Mesendoderm (in vitro differentiated cells): Measurements from ENCODE around the gene WDR47.

ENCODE experiments used
- DNase-seq: peaks from one replicate; pipeline ENCODE4 v3.0.0; 2013
- H2AK5ac ChIP-seq: 2 replicates; pipeline ENCODE4 v1.6.1; 2013; ENCODE audit warnings: low read length, inconsistent platforms
- H2BK120ac ChIP-seq: 2 replicates; pipeline ENCODE4 v1.6.1; 2013; ENCODE audit warnings: low read depth, mild to moderate bottlenecking, low read length, moderate library complexity, mixed read lengths
- H2BK15ac ChIP-seq: replicated peaks from 2 replicates; pipeline ENCODE4 v1.6.1; 2013; ENCODE audit warnings: low read depth, mild to moderate bottlenecking, moderate library complexity
- H2BK5ac ChIP-seq: 2 replicates; pipeline ENCODE4 v1.6.1; 2013; ENCODE audit warnings: low read length, inconsistent platforms
- H3K18ac ChIP-seq: 2 replicates; pipeline ENCODE4 v1.6.1; 2013; ENCODE audit warnings: mild to moderate bottlenecking, low read length, mixed read lengths
- H3K23ac ChIP-seq: one replicate; pipeline ENCODE4 v1.6.1; 2013; ENCODE audit warnings: low read length
- H3K27ac ChIP-seq: 2 replicates; pipeline ENCODE4 v1.5.1; 2013; ENCODE audit warnings: low read depth, mild to moderate bottlenecking, inconsistent platforms, low read length, moderate library complexity
- H3K27me3 ChIP-seq: 2 replicates; pipeline ENCODE4 v1.6.1; 2013; ENCODE audit warnings: low read length, control low read depth, mild to moderate bottlenecking, inconsistent platforms; ENCODE audit not compliant: insufficient read depth, poor library complexity
- H3K36me3 ChIP-seq: 2 replicates; pipeline ENCODE4 v1.6.1; 2013; ENCODE audit warnings: low read length, inconsistent platforms; ENCODE audit not compliant: control insufficient read depth, insufficient read depth
- H3K4ac ChIP-seq: one replicate; pipeline ENCODE4 v1.6.1; 2013; ENCODE audit warnings: low read depth, mild to moderate bottlenecking, low read length, moderate library complexity
- H3K4me1 ChIP-seq: 2 replicates; pipeline ENCODE4 v1.6.1; 2013; ENCODE audit warnings: low read depth, low read length, inconsistent platforms; ENCODE audit not compliant: control insufficient read depth
- H3K4me2 ChIP-seq: 2 replicates; pipeline ENCODE4 v1.6.1; 2013; ENCODE audit warnings: low read length
- H3K4me3 ChIP-seq: 2 replicates; pipeline ENCODE4 v1.5.1; 2013; ENCODE audit warnings: mild to moderate bottlenecking, low read length
- H3K56ac ChIP-seq: one replicate; pipeline ENCODE4 v1.6.1; 2013; ENCODE audit warnings: low read length
- H3K79me1 ChIP-seq: 2 replicates; pipeline ENCODE4 v1.6.1; 2013; ENCODE audit warnings: low read length, inconsistent platforms
- H3K79me2 ChIP-seq: 2 replicates; pipeline ENCODE4 v1.6.1; 2013; ENCODE audit warnings: mild to moderate bottlenecking, low read length; ENCODE audit not compliant: control insufficient read depth, insufficient read depth
- H3K9ac ChIP-seq: 2 replicates; pipeline ENCODE4 v1.6.1; 2013; ENCODE audit warnings: low read length, inconsistent platforms
- H4K5ac ChIP-seq: one replicate; pipeline ENCODE4 v1.6.1; 2013; ENCODE audit warnings: low read length
- H4K8ac ChIP-seq: one replicate; pipeline ENCODE4 v1.6.1; 2013; ENCODE audit warnings: low read depth, mild to moderate bottlenecking, control low read depth, low read length, moderate library complexity
- WGBS: extraction: QIAGEN DNeasy Blood & Tissue Kit; methylation state at CpG from one replicate; pipeline ENCODE4 v1.1.7; 2013; ENCODE audit warnings: low lambda C conversion rate, missing lambda C conversion rate; ENCODE audit not compliant: insufficient coverage; ENCODE audit errors: extremely low coverage; 5-methylcytosine and 5-hydroxymethylcytosine counted together

The WDR47 gene

GRCh38 chr1:108972951-108973350, 69.0 kb downstream of the WDR47 start:
- Histone ChIP-seq H3K23ac (no peak overlapping the region), H3K4me3 (no peak overlapping the region), H3K18ac (no peak overlapping the region), H2BK120ac (no peak overlapping the region), H3K4me2 (no peak overlapping the region), H3K9ac (no peak overlapping the region), H2BK5ac (no peak overlapping the region), H3K27ac (no peak overlapping the region), H4K5ac (no peak overlapping the region), H3K79me1 (no peaks in the 10 kb centered on the region), H3K79me2 (no peaks in the 10 kb centered on the region), H3K4me1 (no peaks in the 10 kb centered on the region), H4K8ac (no peak overlapping the region), H3K56ac (no peak overlapping the region), H2BK15ac (no peak overlapping the region), H3K4ac (no peak overlapping the region), H2AK5ac (no peak overlapping the region), H3K36me3 (no peaks in the 10 kb centered on the region), H3K27me3 (no peaks in the 10 kb centered on the region)
- WGBS: no CpG with 5 or more reads among the region's 1 CpG
- no peak for DNase-seq

- no peaks in the 10 kb centered on the region for H3K79me2 ChIP-seq
- no peaks in the 10 kb centered on the region for H3K27me3 ChIP-seq
- no peak for DNase-seq
- H3K36me3 ChIP-seq: no peaks in the 10 kb centered on the region
- no peak overlapping the region for H4K8ac ChIP-seq
- H2BK120ac ChIP-seq: no peak overlapping the region
- no peak overlapping the region for H2AK5ac ChIP-seq
- H2BK5ac ChIP-seq: no peak overlapping the region
- H4K5ac ChIP-seq: no peak overlapping the region
- H3K27ac ChIP-seq: no peak overlapping the region
- no peaks in the 10 kb centered on the region for H3K79me1 ChIP-seq
- H3K4me3 ChIP-seq: no peak overlapping the region
- no peak overlapping the region for H3K23ac ChIP-seq
- no peak overlapping the region for H3K4me2 ChIP-seq
- no peaks in the 10 kb centered on the region for H3K4me1 ChIP-seq
- H3K18ac ChIP-seq: no peak overlapping the region
- H3K56ac ChIP-seq: no peak overlapping the region
- no peak overlapping the region for H3K4ac ChIP-seq
- no peak overlapping the region for H3K9ac ChIP-seq
- H2BK15ac ChIP-seq: no peak overlapping the region
Measured at GRCh38 chr1:108969346-108969745, 72.6 kb downstream of the WDR47 start.

- Histone ChIP-seq H2AK5ac (no peak within 1 kb of the TSS), H3K23ac (peak within 1 kb of the TSS; percentile 48), H3K27me3 (no peaks in the 10 kb centered on the region), H3K4me3 (peak within 1 kb of the TSS; percentile 86), H3K18ac (no peak within 1 kb of the TSS), H3K9ac (peak within 1 kb of the TSS; percentile 92), H3K4me1 (peaks cover 4% of the 10 kb centered on the region), H3K56ac (peak within 1 kb of the TSS; percentile 95), H3K27ac (peak within 1 kb of the TSS; percentile 23), H3K79me1 (peaks cover 2% of the 10 kb centered on the region), H3K4ac (peak within 1 kb of the TSS; percentile 75), H4K5ac (no peak within 1 kb of the TSS), H3K36me3 (no peaks in the 10 kb centered on the region), H2BK5ac (no peak within 1 kb of the TSS), H2BK15ac (no peak within 1 kb of the TSS), H3K79me2 (no peaks in the 10 kb centered on the region), H2BK120ac (no peak within 1 kb of the TSS), H4K8ac (no peak within 1 kb of the TSS), H3K4me2 (peak within 1 kb of the TSS; percentile 66)
- no CpG with 5 or more reads among the region's 72 CpGs for WGBS
- peak; percentile 94 for DNase-seq
Measured at GRCh38 chr1:108963052-108963686, 78.7 kb downstream of the WDR47 start, which contains the start of gene CLCC1. CLCC1 (minus strand) TSS chr1:108963484; CDS start chr1:108950437, 13,047 bp downstream.

GRCh38 chr1:108962681-108963051, 79.2 kb downstream of the WDR47 start:
- no peak for DNase-seq
- Histone ChIP-seq H3K27ac (no peak overlapping the region), H3K4me3 (peak overlapping the region; percentile 86)

GRCh38 chr1:108961752-108962486, 80.0 kb downstream of the WDR47 start:
- H3K4me2 ChIP-seq: peak overlapping the region; percentile 38
- H3K4me1 ChIP-seq: peaks cover 4% of the 10 kb centered on the region
- H3K27ac ChIP-seq: no peak overlapping the region
- no peak overlapping the region for H2AK5ac ChIP-seq
- no peak overlapping the region for H3K23ac ChIP-seq
- H3K9ac ChIP-seq: peak overlapping the region; percentile 92
- no peaks in the 10 kb centered on the region for H3K27me3 ChIP-seq
- H4K8ac ChIP-seq: no peak overlapping the region
- H3K18ac ChIP-seq: no peak overlapping the region
- peaks cover 2% of the 10 kb centered on the region for H3K79me1 ChIP-seq
- no peak overlapping the region for H4K5ac ChIP-seq
- no peaks in the 10 kb centered on the region for H3K79me2 ChIP-seq
- no peak overlapping the region for H3K4me3 ChIP-seq
- peak overlapping the region; percentile 42 for H3K56ac ChIP-seq
- no peaks in the 10 kb centered on the region for H3K36me3 ChIP-seq
- no peak for DNase-seq
- H2BK120ac ChIP-seq: no peak overlapping the region
- H2BK5ac ChIP-seq: no peak overlapping the region
- no CpG with 5 or more reads among the region's 15 CpGs for WGBS
- no peak overlapping the region for H2BK15ac ChIP-seq
- no peak overlapping the region for H3K4ac ChIP-seq

More at GRCh38 chr1:108962681-108963051, 79.2 kb downstream of the WDR47 start:
- Histone ChIP-seq H3K36me3 (no peaks in the 10 kb centered on the region), H3K9ac (peak overlapping the region; percentile 92), H3K18ac (no peak overlapping the region), H3K4me2 (peak overlapping the region; percentile 66), H4K5ac (no peak overlapping the region), H2BK5ac (no peak overlapping the region), H3K4ac (peak overlapping the region; percentile 75), H2BK15ac (no peak overlapping the region), H3K4me1 (peaks cover 4% of the 10 kb centered on the region), H2BK120ac (no peak overlapping the region), H3K79me1 (peaks cover 2% of the 10 kb centered on the region), H3K56ac (peak overlapping the region; percentile 95), H4K8ac (no peak overlapping the region), H3K27me3 (no peaks in the 10 kb centered on the region), H2AK5ac (no peak overlapping the region), H3K79me2 (no peaks in the 10 kb centered on the region), H3K23ac (peak overlapping the region; percentile 48)
- WGBS: no CpG with 5 or more reads among the region's 12 CpGs
